Stimulated activated CD8-positive, alpha-beta memory T cell treated with anti-CD3 and anti-CD28 coated beads, Interleukin-2, amount 100 ng/mL, for 48 hours (primary cell): Measurements from ENCODE around the gene TMEM244.
"Not testable (repeated sequence)": the region's sequence is repeated elsewhere in the genome, so short reads cannot be mapped to it uniquely, and the experiment has no call there.

Experiments
- DNase-seq, 2 donors: peaks; one replicate each; pipeline ENCODE4 v3.0.0-alpha.2; 2020; ENCODE audit warnings: low read depth in 2 of 2

The TMEM244 gene

GRCh38 chr6:129812145-129812777, 48.9 kb downstream of the TMEM244 start:
- DNase-seq, result no peak

GRCh38 chr6:129807141-129807540, 54.0 kb downstream of the TMEM244 start:
- not testable (repeated sequence) for DNase-seq

- not testable (repeated sequence) for DNase-seq
These were observed 58.2 kb downstream of the TMEM244 start for GRCh38 chr6:129802920-129803319.

GRCh38 chr6:129801909-129802308, 59.2 kb downstream of the TMEM244 start:
- DNase-seq, result no peak

- DNase-seq, result no peak
These were observed 65.9 kb downstream of the TMEM244 start for GRCh38 chr6:129795261-129795660.

GRCh38 chr6:129793447-129793846, 67.7 kb downstream of the TMEM244 start:
- DNase-seq, result no peak

- no peak for DNase-seq
These were observed 69.1 kb downstream of the TMEM244 start for GRCh38 chr6:129792049-129792448.

- no peak for DNase-seq
These were observed 70.3 kb downstream of the TMEM244 start for GRCh38 chr6:129790785-129791184.

GRCh38 chr6:129789974-129790373, 71.1 kb downstream of the TMEM244 start:
- no peak for DNase-seq

- DNase-seq, result no peak
These were observed 73.3 kb downstream of the TMEM244 start for GRCh38 chr6:129787816-129788215.

GRCh38 chr6:129786548-129786947, 74.6 kb downstream of the TMEM244 start:
- DNase-seq, result no peak

GRCh38 chr6:129785756-129786135, 75.4 kb downstream of the TMEM244 start:
- DNase-seq, result no peak

- no peak for DNase-seq
These were observed 75.9 kb downstream of the TMEM244 start for GRCh38 chr6:129785047-129785755.
